GM12874 (cell line): Measurements from ENCODE around the gene FRMD4A.

ENCODE experiments used
- CTCF ChIP-seq: IDR thresholded peaks from 2 replicates; pipeline ENCODE4 v1.5.1; 2011; ENCODE audit warnings: low read depth, mild to moderate bottlenecking, control low read depth, low read length, moderate library complexity; ENCODE audit not compliant: insufficient read depth

Gene FRMD4A

DNA sequence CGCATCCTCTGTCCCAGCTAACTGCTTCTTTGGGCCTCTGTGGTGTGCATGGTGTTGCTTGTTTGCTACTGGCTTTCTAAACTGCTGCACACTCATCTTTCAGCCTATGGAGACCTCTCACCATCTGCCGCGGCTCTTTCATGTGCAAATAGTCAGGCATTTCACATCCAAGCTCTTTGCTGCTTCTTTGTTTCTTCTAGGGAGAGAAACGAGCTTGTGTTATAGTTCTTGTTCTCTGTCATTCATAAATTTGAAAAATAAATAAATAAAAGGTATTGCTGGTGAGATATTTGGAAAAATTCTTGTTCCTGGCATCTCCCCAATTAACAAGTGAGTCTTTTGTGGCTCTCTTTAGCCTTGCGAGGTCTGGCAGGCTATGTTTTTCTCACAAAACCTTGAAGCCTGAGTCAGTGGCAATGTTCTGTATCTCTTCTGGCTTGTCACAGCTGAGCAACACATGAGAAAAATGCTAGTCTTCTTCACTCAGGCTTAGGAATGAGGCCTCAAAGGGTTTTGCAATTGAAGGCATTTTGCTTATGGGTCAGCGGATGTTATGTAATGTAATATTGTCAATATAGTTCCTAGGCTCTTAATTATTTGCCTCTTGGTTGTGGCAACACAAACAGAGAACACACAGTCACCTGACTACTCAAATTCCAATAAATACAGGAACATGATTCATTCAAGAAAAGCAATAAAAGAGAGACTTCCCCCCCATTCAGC is 274.0 kb downstream of the FRMD4A start:
- no peak for TF ChIP-seq CTCF

DNA sequence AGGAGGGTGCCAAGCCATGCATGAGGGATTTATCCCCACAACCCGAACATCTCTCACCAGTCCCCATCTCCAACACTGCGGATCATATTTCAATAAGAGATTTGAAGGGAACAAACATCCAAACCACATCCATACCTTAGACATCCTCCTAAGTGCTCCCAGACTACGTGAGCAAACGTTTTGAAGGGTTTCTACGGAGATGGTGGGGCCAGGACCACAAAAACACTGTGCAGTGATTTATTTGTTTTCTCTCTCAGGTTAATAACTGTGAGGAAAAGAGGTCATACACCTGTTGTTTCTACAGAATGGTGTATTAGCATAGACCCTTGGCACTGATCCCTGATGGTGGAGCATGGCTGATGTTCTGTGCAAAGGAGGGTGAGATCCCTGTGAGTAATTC is 277.8 kb downstream of the FRMD4A start:
- no peak for TF ChIP-seq CTCF

GRCh38 chr10:14050598-14050997 is 280.1 kb downstream of the FRMD4A start:
- TF ChIP-seq CTCF, result no peak

DNA sequence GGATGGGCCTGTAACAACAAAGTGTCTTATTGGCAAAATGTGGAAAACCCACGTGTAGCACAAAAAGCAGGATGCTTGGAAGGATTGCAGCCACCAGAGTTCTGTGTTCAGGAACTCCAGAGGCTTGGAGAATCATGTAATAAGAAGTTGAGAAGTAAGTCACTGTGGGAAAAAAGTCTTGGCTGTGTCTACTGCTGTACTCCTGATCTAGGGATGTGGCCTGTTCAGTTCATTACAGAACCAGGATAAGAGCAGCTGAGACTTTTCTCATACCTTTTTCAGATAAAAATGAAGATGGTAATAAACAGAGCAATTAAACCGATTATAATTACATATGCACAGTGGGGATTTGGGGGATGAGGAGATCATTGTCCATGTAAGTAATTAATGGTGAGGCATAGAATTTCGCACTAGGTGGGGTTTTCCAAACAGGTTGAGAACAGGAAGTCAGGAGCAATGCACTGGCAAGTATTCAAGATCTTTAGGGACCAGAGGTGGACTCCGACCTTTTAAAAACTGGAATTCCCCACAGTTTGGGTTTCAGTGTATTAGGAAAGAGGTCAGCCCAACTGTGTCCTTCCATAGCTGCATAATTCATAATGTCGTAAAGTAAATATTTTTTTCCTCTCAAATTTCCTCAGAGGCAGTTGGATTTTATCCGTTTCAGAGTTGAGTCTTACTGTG is 281.7 kb downstream of the FRMD4A start:
- TF ChIP-seq CTCF, result no peak

DNA sequence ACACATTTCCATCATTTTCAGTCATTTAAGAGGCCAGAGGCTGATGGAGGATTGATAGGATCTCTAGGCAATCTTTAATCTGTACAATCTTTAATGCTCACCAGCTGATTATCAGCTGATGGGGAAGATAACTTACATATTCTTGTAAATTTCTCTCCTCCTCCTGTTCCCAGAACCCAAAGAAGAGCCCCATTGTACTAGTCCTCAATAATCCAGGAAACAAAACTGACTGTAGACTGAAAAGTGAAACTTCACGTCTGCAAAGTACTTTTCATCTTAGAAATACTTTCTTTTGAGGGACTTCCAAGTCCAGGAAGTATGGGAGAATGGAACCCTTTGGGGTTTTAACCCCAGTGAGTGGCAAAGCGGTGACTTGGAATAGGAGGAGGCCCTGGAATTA is 283.3 kb downstream of the FRMD4A start:
- TF ChIP-seq CTCF, result no peak

- TF ChIP-seq CTCF, result no peak
Measured at GRCh38 chr10:14040787-14041631, 289.7 kb downstream of the FRMD4A start.
